ENCODE data around the gene GFRA4.

DNA sequence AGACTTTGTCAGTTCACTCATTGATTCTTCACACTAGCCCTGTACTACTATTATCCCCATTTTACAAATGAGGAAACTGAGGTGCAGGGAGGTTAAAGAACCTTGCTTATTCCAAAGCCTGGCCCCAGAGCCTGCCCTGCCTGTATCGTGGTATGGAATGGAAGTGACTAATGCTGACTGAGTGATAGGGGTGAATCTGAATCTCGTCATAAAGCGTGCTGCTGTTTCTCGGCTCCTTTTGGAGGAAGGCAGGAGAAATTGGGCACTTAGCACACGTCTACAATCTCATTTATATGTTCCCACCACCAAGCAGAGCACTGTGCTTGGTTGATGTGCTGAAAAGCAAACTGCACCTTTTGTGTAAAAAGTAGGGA lies 17.1 kb downstream of the GFRA4 start:
- TF ChIP-seq TCF12 (IDR thresholded peaks at IDR 0.05) (no peak), RCOR1 (IDR thresholded peaks at IDR 0.05; ENCODE audit: low read length) (no peak), TEAD4 (IDR thresholded peaks at IDR 0.05; ENCODE audit: borderline replicate concordance, insufficient read depth) (no peak), RAD21 (IDR thresholded peaks at IDR 0.05; ENCODE audit: low read length) (no peak), CHD2 (IDR thresholded peaks at IDR 0.05; ENCODE audit: low read length, partially characterized antibody) (no peak), RFX5 (IDR thresholded peaks at IDR 0.05; ENCODE audit: low read length) (no peak), TAF1 (IDR thresholded peaks at IDR 0.05; ENCODE audit: borderline replicate concordance, low read depth, low read length) (no peak), POLR2AphosphoS5 (IDR thresholded peaks at IDR 0.05; ENCODE audit: low read depth, low read length) (no peak), EP300 (IDR thresholded peaks at IDR 0.05; ENCODE audit: borderline replicate concordance in 1 of 2, low read depth in 1 of 2, low read length in 1 of 2) (no peak), JUND (IDR thresholded peaks at IDR 0.05) (no peak), FOXM1 (IDR thresholded peaks at IDR 0.05; ENCODE audit: low read depth) (no peak)
- TF ChIP-seq, protein P1, sequence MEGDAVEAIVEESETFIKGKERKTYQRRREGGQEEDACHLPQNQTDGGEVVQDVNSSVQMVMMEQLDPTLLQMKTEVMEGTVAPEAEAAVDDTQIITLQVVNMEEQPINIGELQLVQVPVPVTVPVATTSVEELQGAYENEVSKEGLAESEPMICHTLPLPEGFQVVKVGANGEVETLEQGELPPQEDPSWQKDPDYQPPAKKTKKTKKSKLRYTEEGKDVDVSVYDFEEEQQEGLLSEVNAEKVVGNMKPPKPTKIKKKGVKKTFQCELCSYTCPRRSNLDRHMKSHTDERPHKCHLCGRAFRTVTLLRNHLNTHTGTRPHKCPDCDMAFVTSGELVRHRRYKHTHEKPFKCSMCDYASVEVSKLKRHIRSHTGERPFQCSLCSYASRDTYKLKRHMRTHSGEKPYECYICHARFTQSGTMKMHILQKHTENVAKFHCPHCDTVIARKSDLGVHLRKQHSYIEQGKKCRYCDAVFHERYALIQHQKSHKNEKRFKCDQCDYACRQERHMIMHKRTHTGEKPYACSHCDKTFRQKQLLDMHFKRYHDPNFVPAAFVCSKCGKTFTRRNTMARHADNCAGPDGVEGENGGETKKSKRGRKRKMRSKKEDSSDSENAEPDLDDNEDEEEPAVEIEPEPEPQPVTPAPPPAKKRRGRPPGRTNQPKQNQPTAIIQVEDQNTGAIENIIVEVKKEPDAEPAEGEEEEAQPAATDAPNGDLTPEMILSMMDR (IDR thresholded peaks at IDR 0.05), result no peak
- TF ChIP-seq, protein P2, sequence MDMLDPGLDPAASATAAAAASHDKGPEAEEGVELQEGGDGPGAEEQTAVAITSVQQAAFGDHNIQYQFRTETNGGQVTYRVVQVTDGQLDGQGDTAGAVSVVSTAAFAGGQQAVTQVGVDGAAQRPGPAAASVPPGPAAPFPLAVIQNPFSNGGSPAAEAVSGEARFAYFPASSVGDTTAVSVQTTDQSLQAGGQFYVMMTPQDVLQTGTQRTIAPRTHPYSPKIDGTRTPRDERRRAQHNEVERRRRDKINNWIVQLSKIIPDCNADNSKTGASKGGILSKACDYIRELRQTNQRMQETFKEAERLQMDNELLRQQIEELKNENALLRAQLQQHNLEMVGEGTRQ (IDR thresholded peaks at IDR 0.05; ENCODE audit: borderline replicate concordance, low read depth, low read length), result no peak
- TF ChIP-seq, protein P3, sequence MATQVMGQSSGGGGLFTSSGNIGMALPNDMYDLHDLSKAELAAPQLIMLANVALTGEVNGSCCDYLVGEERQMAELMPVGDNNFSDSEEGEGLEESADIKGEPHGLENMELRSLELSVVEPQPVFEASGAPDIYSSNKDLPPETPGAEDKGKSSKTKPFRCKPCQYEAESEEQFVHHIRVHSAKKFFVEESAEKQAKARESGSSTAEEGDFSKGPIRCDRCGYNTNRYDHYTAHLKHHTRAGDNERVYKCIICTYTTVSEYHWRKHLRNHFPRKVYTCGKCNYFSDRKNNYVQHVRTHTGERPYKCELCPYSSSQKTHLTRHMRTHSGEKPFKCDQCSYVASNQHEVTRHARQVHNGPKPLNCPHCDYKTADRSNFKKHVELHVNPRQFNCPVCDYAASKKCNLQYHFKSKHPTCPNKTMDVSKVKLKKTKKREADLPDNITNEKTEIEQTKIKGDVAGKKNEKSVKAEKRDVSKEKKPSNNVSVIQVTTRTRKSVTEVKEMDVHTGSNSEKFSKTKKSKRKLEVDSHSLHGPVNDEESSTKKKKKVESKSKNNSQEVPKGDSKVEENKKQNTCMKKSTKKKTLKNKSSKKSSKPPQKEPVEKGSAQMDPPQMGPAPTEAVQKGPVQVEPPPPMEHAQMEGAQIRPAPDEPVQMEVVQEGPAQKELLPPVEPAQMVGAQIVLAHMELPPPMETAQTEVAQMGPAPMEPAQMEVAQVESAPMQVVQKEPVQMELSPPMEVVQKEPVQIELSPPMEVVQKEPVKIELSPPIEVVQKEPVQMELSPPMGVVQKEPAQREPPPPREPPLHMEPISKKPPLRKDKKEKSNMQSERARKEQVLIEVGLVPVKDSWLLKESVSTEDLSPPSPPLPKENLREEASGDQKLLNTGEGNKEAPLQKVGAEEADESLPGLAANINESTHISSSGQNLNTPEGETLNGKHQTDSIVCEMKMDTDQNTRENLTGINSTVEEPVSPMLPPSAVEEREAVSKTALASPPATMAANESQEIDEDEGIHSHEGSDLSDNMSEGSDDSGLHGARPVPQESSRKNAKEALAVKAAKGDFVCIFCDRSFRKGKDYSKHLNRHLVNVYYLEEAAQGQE (IDR thresholded peaks at IDR 0.05; ENCODE audit: low read depth, low read length), result no peak
